Nephron progenitor cell (in vitro differentiated cells): Measurements from ENCODE around the gene CBY2.

ENCODE experiments used
- DNase-seq: peaks from one replicate; pipeline ENCODE4 v3.0.0; 2021
- H3K27ac Mint-ChIP-seq: 2 replicates; pipeline ENCODE4 v1.8.0; 2021; ENCODE audit warnings: mild to moderate bottlenecking, moderate library complexity, mixed read lengths
- H3K27me3 Mint-ChIP-seq: 2 replicates; pipeline ENCODE4 v1.8.0; 2021; ENCODE audit warnings: mild to moderate bottlenecking, low read depth, mixed read lengths; ENCODE audit not compliant: poor library complexity
- H3K36me3 Mint-ChIP-seq: 2 replicates; pipeline ENCODE4 v1.8.0; 2021; ENCODE audit warnings: low read depth, mixed read lengths
- H3K4me1 Mint-ChIP-seq: 2 replicates; pipeline ENCODE4 v1.8.0; 2021; ENCODE audit warnings: mixed read lengths
- H3K4me3 Mint-ChIP-seq: 2 replicates; pipeline ENCODE4 v1.8.0; 2021; ENCODE audit warnings: mild to moderate bottlenecking, moderate library complexity, mixed read lengths
- H3K9me3 Mint-ChIP-seq: 2 replicates; pipeline ENCODE4 v1.8.0; 2021; ENCODE audit warnings: mild to moderate bottlenecking, moderate library complexity, mixed read lengths
- CTCF ChIP-seq: fragments of 200-600 bp; sonication (generic); IDR thresholded peaks from 2 replicates; pipeline ENCODE4 v1.5.0; 2021; ENCODE audit warnings: antibody characterized with exemption

The CBY2 gene

GRCh38 chr13:45688577-45688976 lies 13.5 kb upstream of the CBY2 start:
- H3K9me3 Mint-ChIP-seq, result peaks cover 17% of the 10 kb centered on the region
- peaks cover 7% of the 10 kb centered on the region for H3K27me3 Mint-ChIP-seq
- no peaks in the 10 kb centered on the region for H3K36me3 Mint-ChIP-seq
- no peak overlapping the region for H3K4me3 Mint-ChIP-seq
- no peak overlapping the region for H3K27ac Mint-ChIP-seq
- no peak for DNase-seq
- TF ChIP-seq CTCF, result no peak
- peaks cover 36% of the 10 kb centered on the region for H3K4me1 Mint-ChIP-seq

GRCh38 chr13:45690636-45691035 lies 11.5 kb upstream of the CBY2 start:
- Mint-ChIP-seq H3K4me1 (peaks cover 16% of the 10 kb centered on the region), H3K27ac (peak overlapping the region; percentile 1), H3K36me3 (no peaks in the 10 kb centered on the region), H3K27me3 (peaks cover 13% of the 10 kb centered on the region), H3K9me3 (peaks cover 20% of the 10 kb centered on the region), H3K4me3 (no peak overlapping the region)
- no peak for TF ChIP-seq CTCF
- no peak for DNase-seq

GRCh38 chr13:45691251-45691650 lies 10.9 kb upstream of the CBY2 start:
- TF ChIP-seq CTCF, result no peak
- no peak for DNase-seq
- no peaks in the 10 kb centered on the region for H3K36me3 Mint-ChIP-seq
- peaks cover 14% of the 10 kb centered on the region for H3K4me1 Mint-ChIP-seq
- peaks cover 13% of the 10 kb centered on the region for H3K27me3 Mint-ChIP-seq
- no peak overlapping the region for H3K4me3 Mint-ChIP-seq
- H3K27ac Mint-ChIP-seq, result no peak overlapping the region
- H3K9me3 Mint-ChIP-seq, result peaks cover 20% of the 10 kb centered on the region

- Mint-ChIP-seq H3K27me3 (peaks cover 13% of the 10 kb centered on the region), H3K9me3 (peaks cover 20% of the 10 kb centered on the region), H3K36me3 (no peaks in the 10 kb centered on the region), H3K4me3 (no peak overlapping the region), H3K4me1 (peaks cover 14% of the 10 kb centered on the region), H3K27ac (no peak overlapping the region)
- no peak for TF ChIP-seq CTCF
- no peak for DNase-seq
Observed at GRCh38 chr13:45691667-45692066, 10.5 kb upstream of the CBY2 start.

- Mint-ChIP-seq H3K27me3 (peaks cover 12% of the 10 kb centered on the region), H3K36me3 (no peaks in the 10 kb centered on the region), H3K9me3 (peaks cover 20% of the 10 kb centered on the region), H3K27ac (no peak overlapping the region), H3K4me3 (no peak overlapping the region), H3K4me1 (peaks cover 17% of the 10 kb centered on the region)
- no peak for DNase-seq
- no peak for TF ChIP-seq CTCF
Observed at GRCh38 chr13:45695198-45695730, 6.9 kb upstream of the CBY2 start.

- DNase-seq, result no peak
- Mint-ChIP-seq H3K36me3 (no peaks in the 10 kb centered on the region), H3K27ac (no peak overlapping the region), H3K27me3 (peaks cover 10% of the 10 kb centered on the region), H3K9me3 (peaks cover 15% of the 10 kb centered on the region), H3K4me3 (no peak overlapping the region), H3K4me1 (peaks cover 6% of the 10 kb centered on the region)
- no peak for TF ChIP-seq CTCF
Observed at GRCh38 chr13:45696610-45697226, 5.4 kb upstream of the CBY2 start.
